ENCODE measurements around the gene CDH4. TPM values are rescaled to one million over a fixed set of nuclear protein-coding genes. Genes with fewer than 3 reads are reported as not detected.

The CDH4 gene
- total RNA-seq, 1 donor from 2014 or later, result not detected

GRCh38 chr20:61524951-61525666 lies 273.0 kb downstream of the CDH4 start:
- DNase-seq (ENCODE audit: low spot score) (no peak), ATAC-seq (no peak)

GRCh38 chr20:61525781-61526431 lies 273.8 kb downstream of the CDH4 start:
- no peak for DNase-seq (ENCODE audit: low spot score)
- ATAC-seq, result no peak

DNA sequence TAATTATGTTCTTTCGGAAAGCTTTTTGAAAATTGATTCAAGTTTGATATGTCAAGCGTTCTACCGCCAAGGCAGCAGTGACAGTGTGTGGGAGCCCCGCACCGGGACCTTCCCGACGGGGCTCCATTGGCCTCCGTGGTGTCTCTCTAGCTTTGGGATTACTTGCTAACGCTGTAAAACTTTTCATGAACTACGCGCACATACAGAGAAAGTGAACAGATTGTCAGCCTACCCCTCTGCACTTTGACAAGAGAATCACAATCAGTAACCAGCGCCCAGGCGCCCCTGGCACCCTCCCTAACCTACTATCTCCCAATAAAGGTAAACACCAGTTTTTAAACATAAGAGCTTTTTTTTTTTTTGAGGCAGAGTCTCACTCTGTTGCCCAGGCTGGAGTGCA lies 274.8 kb downstream of the CDH4 start:
- ATAC-seq, result no peak

DNA sequence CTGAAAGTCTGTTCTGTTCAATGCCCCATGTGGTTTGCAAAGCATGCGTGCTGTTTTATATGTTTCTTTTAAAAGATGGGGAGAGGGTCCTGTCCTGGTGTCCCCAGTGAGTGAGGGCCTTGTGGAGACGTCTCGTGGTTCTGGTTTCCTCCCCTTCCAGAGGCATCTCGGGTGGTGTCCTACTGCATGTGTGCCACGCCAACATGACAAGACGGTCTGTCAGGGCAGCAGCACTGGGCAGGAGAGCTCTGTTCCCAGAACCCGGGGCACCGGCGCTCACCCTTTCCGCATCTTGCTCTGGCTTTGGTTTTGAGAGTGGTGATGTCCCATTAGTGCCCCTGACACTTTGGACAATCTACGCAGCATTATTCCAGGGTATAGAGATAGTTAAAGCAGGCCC lies 275.6 kb downstream of the CDH4 start:
- DNase-seq (ENCODE audit: low spot score) (no peak), ATAC-seq (no peak)

More for the DNA sequence above, 274.8 kb downstream of the CDH4 start:
- no peak for DNase-seq (ENCODE audit: low spot score)

DNA sequence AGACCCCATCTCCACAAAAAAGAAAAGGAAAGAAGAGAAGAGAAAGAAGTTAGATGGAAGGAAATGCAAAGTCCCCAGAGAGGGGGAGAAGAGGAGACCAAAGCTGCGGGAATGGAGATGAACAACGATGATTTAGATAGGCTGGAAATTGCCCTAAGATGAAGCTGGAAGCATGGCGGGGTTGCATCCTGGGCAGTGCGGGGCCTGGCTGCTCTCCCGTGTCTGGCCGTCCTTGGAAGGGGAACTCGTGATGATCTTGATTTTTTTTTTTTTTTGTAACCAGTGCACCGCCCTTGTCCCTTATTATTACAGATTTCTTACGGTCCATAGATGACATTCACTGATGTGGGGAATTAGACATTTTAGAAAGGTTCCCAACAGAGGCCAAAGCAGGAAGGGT lies 276.5 kb downstream of the CDH4 start:
- ATAC-seq, result no peak

GRCh38 chr20:61529354-61529753 lies 277.3 kb downstream of the CDH4 start:
- DNase-seq (ENCODE audit: low spot score) (no peak), ATAC-seq (no peak)

More for the DNA sequence above, 276.5 kb downstream of the CDH4 start:
- no peak for DNase-seq (ENCODE audit: low spot score)

DNA sequence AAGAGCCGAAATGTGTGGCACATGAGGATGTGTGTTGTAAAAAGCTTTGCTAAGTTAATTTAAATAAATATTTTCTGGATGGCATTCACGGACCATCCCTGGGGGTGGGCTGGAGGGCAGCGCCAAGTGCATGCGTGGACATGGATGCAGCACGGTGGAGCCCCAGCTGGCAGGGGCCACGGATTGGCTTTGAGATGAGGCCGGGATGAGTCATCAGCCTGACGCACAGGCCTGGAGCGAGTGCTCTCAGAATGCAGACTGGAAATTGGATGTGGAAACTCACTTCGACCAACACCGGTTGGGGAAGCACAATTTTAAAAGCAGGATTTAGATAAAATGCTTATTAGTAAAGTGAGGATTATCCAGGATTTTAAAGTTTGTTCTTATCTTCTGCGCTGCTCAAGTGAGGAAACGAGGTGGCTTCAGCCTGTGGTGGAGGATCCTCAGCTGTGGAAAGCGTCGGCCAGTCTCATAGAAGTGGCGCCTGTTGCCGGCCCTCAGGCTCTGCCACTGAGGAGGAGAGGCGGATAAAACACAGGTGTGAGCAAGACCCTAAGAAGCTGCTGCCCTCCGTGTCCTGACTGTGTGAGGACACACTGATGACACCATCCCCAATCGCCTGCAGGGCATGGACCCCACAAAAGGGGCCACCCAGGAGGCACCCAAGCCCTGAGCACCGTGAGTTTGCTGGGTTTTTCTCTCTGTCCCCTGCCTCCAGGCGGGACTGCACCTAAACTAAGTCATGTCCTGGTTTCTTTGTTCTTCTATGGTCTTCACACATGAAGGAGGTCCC lies 279.7 kb downstream of the CDH4 start:
- no peak for ATAC-seq
- DNase-seq (ENCODE audit: low spot score), result no peak

DNA sequence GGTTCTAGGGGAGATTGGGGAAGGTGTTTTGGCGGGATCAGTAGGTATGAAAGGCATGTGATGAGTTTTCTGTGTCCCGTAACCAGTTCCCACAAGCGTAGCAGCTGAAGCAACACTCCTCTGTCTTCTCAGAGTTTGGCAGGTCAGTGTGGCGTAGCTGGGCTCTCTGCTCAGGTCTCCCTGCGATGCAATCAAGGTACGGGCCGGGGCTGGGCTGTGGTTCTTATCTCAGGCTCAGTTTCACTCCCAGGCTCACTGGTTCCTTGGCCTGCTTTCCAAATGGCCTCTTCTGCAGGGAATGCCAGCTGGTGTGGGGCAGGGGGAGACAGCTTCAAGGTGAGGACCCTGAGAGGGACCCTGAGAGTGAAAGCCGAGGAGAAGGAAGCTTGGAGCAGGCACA lies 280.7 kb downstream of the CDH4 start:
- ATAC-seq (no peak), DNase-seq (ENCODE audit: low spot score) (no peak)

DNA sequence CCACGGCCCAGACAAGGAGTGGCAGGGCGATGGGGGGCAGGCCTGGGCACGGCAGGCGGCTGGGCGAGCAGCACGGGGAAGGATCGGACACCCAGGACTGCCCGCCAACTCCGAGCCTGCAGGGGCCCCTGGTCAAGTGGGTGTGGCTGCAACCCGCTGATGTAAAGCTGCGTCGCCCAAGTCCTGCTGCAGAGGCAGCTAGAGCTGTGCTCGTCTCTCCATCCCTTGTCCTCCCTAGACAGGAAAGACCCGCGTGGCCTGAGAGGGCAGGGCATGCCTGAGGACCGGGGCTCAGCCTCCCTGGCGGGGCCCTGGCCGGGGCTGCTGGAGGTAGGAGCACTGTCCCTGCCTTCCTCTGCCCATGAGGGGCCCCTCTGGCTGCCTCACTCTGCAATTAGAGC lies 281.2 kb downstream of the CDH4 start:
- no peak for DNase-seq (ENCODE audit: low spot score)

GRCh38 chr20:61534346-61534745 lies 282.3 kb downstream of the CDH4 start:
- ATAC-seq, result no peak
- no peak for DNase-seq (ENCODE audit: low spot score)

More for the DNA sequence above, 281.2 kb downstream of the CDH4 start:
- no peak for ATAC-seq

- no peak for ATAC-seq
- DNase-seq (ENCODE audit: low spot score), result no peak
These were observed 283.0 kb downstream of the CDH4 start for GRCh38 chr20:61535091-61535490.

- ATAC-seq (no peak), DNase-seq (ENCODE audit: low spot score) (no peak)
These were observed 283.5 kb downstream of the CDH4 start for GRCh38 chr20:61535536-61535935.

DNA sequence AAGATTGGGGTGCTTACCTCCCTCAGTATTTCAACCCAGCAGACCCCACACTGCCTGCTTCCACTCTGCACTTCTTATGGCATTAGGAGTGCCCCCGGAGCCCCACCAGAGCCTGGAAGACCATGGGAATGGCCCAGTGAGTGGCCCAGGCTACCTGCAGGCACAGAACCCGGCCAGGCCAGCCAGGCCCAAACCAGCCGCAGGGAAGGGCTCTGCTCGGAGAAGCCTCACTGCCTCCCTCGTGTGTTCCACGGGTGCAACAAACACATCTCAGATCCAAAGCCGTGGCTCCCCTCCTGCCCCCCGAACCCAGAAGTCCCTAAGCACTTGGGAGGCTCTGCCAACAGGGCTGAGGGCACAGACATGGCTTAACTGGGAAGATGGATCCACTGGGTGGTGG lies 283.9 kb downstream of the CDH4 start:
- ATAC-seq (no peak), DNase-seq (ENCODE audit: low spot score) (no peak)

DNA sequence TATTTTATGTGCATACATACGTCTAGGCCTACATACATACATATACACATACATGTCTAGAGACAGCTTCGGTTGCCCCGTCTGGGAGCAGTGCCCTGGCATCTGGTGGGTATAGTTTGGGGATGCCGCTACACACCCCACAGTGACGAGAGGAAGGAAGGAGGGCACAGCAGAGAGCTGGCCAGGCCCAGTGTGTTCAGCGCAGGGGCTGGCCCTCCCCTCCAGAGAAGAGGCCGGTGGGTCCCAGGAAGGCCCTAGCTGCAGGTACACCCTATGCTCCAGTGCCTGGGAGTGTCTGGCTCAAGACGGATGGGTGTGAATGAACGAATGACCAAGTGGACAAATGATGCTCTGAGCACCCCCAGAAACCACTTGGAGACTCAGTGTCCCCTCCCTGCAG lies 284.6 kb downstream of the CDH4 start:
- DNase-seq (ENCODE audit: low spot score) (no peak), ATAC-seq (no peak)

DNA sequence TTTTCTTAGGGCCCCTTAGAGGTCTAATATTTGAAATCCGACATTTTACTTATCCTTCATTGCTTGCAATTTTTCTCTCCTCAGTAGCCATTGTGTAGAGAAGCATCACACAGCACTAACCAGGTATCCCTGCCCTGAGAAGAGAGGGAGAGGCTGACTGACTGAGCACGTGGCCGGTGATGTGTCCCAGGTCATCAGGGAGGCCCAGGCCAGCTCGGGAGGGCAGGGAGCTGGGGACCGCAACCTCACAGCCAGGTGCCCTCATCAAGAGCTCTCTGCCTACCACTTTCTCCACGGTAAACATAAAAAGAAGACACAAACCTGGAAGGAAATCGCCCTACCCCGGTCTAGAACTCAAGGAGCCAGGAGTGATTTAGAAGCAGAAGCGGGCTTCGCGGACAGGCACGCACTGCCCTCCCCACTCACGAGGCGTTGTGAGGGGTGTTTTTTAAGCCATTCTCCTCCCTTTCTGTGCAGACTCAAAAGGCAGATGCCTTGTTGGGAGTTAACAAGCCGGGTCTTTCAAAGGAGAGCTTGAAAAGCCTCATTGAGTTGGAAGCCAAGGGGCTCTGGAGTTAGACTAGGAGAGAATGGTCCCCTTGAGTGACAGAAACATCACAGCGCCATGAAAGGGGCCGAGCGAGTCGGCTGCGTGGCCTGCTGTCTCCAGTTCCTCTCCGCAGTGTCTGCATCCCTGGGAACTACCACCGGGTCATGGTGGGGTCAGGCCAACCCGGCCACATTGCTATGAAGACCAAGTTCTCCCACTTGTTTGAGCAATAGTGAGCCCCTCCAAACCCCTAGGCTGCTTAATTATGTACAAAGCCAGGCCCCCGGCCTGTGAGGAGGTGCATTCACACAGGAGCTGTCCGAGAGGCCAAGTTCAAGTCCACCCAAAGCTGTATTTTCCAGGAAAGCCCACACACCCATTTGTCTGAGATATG lies 285.4 kb downstream of the CDH4 start:
- DNase-seq (ENCODE audit: low spot score) (no peak), ATAC-seq (no peak)

- no peak for DNase-seq (ENCODE audit: low spot score)
- ATAC-seq, result no peak
These were observed 286.3 kb downstream of the CDH4 start for GRCh38 chr20:61538183-61538942.

GRCh38 chr20:61538943-61539265 lies 286.8 kb downstream of the CDH4 start:
- ATAC-seq (no peak), DNase-seq (ENCODE audit: low spot score) (no peak)

- ATAC-seq, result no peak
- no peak for DNase-seq (ENCODE audit: low spot score)
These were observed 287.8 kb downstream of the CDH4 start for GRCh38 chr20:61539706-61540360.

DNA sequence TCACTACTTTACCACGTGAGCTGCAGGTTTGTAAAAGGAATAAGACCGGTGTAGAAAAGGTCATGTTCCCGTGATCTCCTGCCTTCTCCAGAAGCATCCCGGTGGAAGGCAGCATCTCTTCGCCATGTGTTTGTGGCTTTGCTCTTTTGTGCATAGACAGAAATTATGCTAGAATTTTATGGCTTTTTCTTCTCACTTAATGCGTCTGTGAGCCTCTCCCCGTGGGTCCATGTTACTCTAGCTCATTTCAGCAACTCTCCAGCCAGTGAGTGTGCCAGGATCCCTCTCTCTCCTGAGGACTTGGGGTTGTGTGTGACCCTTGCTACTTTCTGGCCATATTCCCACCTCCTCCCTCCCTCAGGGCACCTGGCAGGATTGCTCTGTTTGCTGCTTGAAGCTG lies 289.5 kb downstream of the CDH4 start:
- no peak for DNase-seq (ENCODE audit: low spot score)
- ATAC-seq, result no peak

GRCh38 chr20:61543086-61543485 lies 291.0 kb downstream of the CDH4 start:
- ATAC-seq, result no peak
- DNase-seq (ENCODE audit: low spot score), result no peak
